WTC11 (cell line): ENCODE results near the gene ANKRD13A. TPM values are rescaled to one million over a fixed set of nuclear protein-coding genes. Genes with fewer than 3 reads are reported as not detected.

Experiments used
- ATAC-seq: fragments of 200-7000 bp; cut with Tn5 transposase; 2 replicates; pipeline ENCODE4 v1.10.0; 2021; ENCODE audit warnings: mild to moderate bottlenecking, moderate library complexity
- CTCF ChIA-PET: fragments of 300-600 bp; sonication (Branson Sonifier 250); formaldehyde crosslinking; loops from one replicate; lab custom pipeline; 2021; ENCODE audit warnings: antibody characterized with exemption; lab: Charles Lee
- POLR2A ChIA-PET: fragments of 350-600 bp; sonication (Branson Sonifier 250); formaldehyde crosslinking; loops from one replicate; lab custom pipeline; 2021; ENCODE audit warnings: antibody characterized with exemption; lab: Charles Lee
- DNase-seq: peaks from one replicate; pipeline ENCODE4 v3.0.0; 2021; ENCODE audit warnings: low spot score
- H3K27ac Mint-ChIP-seq: 2 replicates; pipeline ENCODE4 v1.8.0; 2021; ENCODE audit warnings: mixed read lengths
- H3K27me3 Mint-ChIP-seq: 2 replicates; pipeline ENCODE4 v1.8.0; 2021; ENCODE audit warnings: low read depth, mild to moderate bottlenecking, moderate library complexity, mixed read lengths
- H3K36me3 Mint-ChIP-seq: 2 replicates; pipeline ENCODE4 v1.8.0; 2021; ENCODE audit warnings: mixed read lengths
- H3K4me1 Mint-ChIP-seq: 2 replicates; pipeline ENCODE4 v1.8.0; 2022; ENCODE audit warnings: mixed read lengths
- H3K4me3 Mint-ChIP-seq: 2 replicates; pipeline ENCODE4 v1.8.0; 2021; ENCODE audit warnings: mild to moderate bottlenecking, moderate library complexity, mixed read lengths
- H3K9me3 Mint-ChIP-seq: 2 replicates; pipeline ENCODE4 v1.8.0; 2021; ENCODE audit warnings: mixed read lengths
- ATF1 ChIP-seq: sonication (generic); formaldehyde crosslinking; IDR thresholded peaks from 2 replicates; pipeline ENCODE4 v1.8.1; 2023; ENCODE audit warnings: mild to moderate bottlenecking, moderate library complexity, missing genetic modification reagents
- CBFB ChIP-seq: sonication (generic); formaldehyde crosslinking; IDR thresholded peaks from 2 replicates; pipeline ENCODE4 v1.8.1; 2022; ENCODE audit warnings: mild to moderate bottlenecking, low read depth, missing genetic modification reagents
- FOXK1 ChIP-seq: sonication (generic); formaldehyde crosslinking; IDR thresholded peaks from 2 replicates; pipeline ENCODE4 v1.8.0; 2022; ENCODE audit warnings: mild to moderate bottlenecking, moderate library complexity, missing genetic modification reagents
- GTF2I ChIP-seq: fragments of 250-450 bp; sonication (Bioruptor Pico); conservative IDR thresholded peaks from 2 replicates; pipeline ENCODE4 v1.4.0; 2021; ENCODE audit warnings: mild to moderate bottlenecking
- HMGA2 ChIP-seq: fragments of 250-450 bp; sonication (Bioruptor Pico); IDR thresholded peaks from 2 replicates; pipeline ENCODE4 v1.4.0; 2021; ENCODE audit warnings: mild to moderate bottlenecking, moderate library complexity
- NFATC4 ChIP-seq: fragments of 250-450 bp; sonication (Bioruptor Pico); IDR thresholded peaks from 2 replicates; pipeline ENCODE4 v1.9.0; 2021; ENCODE audit warnings: mild to moderate bottlenecking
- NR3C1 ChIP-seq: sonication (generic); formaldehyde crosslinking; conservative IDR thresholded peaks from 2 replicates; pipeline ENCODE4 v1.8.1; 2023; ENCODE audit warnings: low read depth, mild to moderate bottlenecking, missing genetic modification reagents
- OVOL2 ChIP-seq: fragments of 250-450 bp; sonication (Bioruptor Pico); IDR thresholded peaks from 2 replicates; pipeline ENCODE4 v1.9.0; 2021; ENCODE audit warnings: mild to moderate bottlenecking, borderline replicate concordance
- TCF7 ChIP-seq: sonication (generic); formaldehyde crosslinking; IDR thresholded peaks from 2 replicates; pipeline ENCODE4 v1.8.0; 2022; ENCODE audit warnings: mild to moderate bottlenecking, low read depth, missing genetic modification reagents, moderate library complexity
- ZBTB21 ChIP-seq: sonication (generic); formaldehyde crosslinking; IDR thresholded peaks from 2 replicates; pipeline ENCODE4 v1.8.1; 2023; ENCODE audit warnings: mild to moderate bottlenecking, missing genetic modification reagents, borderline replicate concordance
- ZNF232 ChIP-seq: sonication (generic); formaldehyde crosslinking; IDR thresholded peaks from 2 replicates; pipeline ENCODE4 v1.8.0; 2022; ENCODE audit warnings: mild to moderate bottlenecking, missing genetic modification reagents
- ZNF263 ChIP-seq: sonication (generic); formaldehyde crosslinking; IDR thresholded peaks from 2 replicates; pipeline ENCODE4 v1.8.1; 2022; ENCODE audit warnings: low read depth, mild to moderate bottlenecking, moderate library complexity, missing genetic modification reagents
- ZNF317 ChIP-seq: sonication (generic); formaldehyde crosslinking; IDR thresholded peaks from 2 replicates; pipeline ENCODE4 v1.8.1; 2023; ENCODE audit warnings: low read depth, mild to moderate bottlenecking, moderate library complexity, missing genetic modification reagents, borderline replicate concordance
- total RNA-seq: library from RNA; stranded (reverse); gene quantifications from 3 replicates; pipeline ENCODE4 v1.2.3, GENCODE V29; 2021
- TF ChIP-seq, protein P1 (sequence below): sonication (generic); formaldehyde crosslinking; IDR thresholded peaks from 2 replicates; pipeline ENCODE4 v1.8.1; 2023; ENCODE audit warnings: mild to moderate bottlenecking, missing genetic modification reagents
- TF ChIP-seq, protein P2 (sequence below): sonication (generic); formaldehyde crosslinking; IDR thresholded peaks from 2 replicates; pipeline ENCODE4 v1.8.0; 2023; ENCODE audit warnings: missing genetic modification reagents
- TF ChIP-seq, protein P3 (sequence below): fragments of 250-450 bp; sonication (Bioruptor Pico); IDR thresholded peaks from 2 replicates; pipeline ENCODE4 v1.9.0; 2021; ENCODE audit warnings: mild to moderate bottlenecking
- TF ChIP-seq, protein P4 (sequence below): fragments of 250-450 bp; sonication (Bioruptor Pico); IDR thresholded peaks from 2 replicates; pipeline ENCODE4 v1.9.0; 2021; ENCODE audit warnings: mild to moderate bottlenecking, borderline replicate concordance
- TF ChIP-seq, protein P5 (sequence below): sonication (generic); formaldehyde crosslinking; IDR thresholded peaks from 2 replicates; pipeline ENCODE4 v1.8.0; 2023; ENCODE audit warnings: missing genetic modification reagents, mild to moderate bottlenecking, borderline replicate concordance

The ANKRD13A gene
- total RNA-seq, 1 experiment from 2014 or later: 22.4 TPM

DNA sequence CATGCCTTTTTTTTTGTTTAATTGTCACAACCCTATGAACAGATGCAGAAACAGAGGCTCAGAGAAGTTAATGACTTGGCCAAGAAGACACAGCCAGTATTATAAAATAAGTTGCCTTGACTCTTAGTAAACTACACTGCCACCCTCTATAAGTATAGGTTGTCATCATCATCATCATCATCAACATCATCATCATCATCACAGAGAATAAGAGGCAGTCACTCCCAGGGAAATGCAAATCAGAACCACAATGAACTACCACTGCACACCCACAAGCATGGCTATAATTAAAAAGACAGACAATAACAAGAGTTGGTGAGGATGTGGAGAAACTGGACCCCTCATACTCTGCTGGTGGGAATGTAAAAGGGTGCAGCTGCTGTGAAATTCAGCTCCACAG lies 72.3 kb downstream of the ANKRD13A start:
- no peak overlapping the region for H3K27ac Mint-ChIP-seq
- peaks cover 5% of the 10 kb centered on the region for H3K27me3 Mint-ChIP-seq
- ChIA-PET CTCF (no interaction called here), POLR2A (no interaction called here)
- H3K4me1 Mint-ChIP-seq: peaks cover 3% of the 10 kb centered on the region; the same call in 1 of the 2 replicates
- peaks cover 18% of the 10 kb centered on the region; the same call in 1 of the 2 replicates for H3K9me3 Mint-ChIP-seq
- H3K36me3 Mint-ChIP-seq: no peaks in the 10 kb centered on the region
- DNase-seq (no peak), ATAC-seq (no peak)
- H3K4me3 Mint-ChIP-seq: no peak overlapping the region
- TF ChIP-seq FOXK1 (CRISPR knock-in tag): no peak
- no peak for TF ChIP-seq OVOL2 (CRISPR knock-in tag)
- TF ChIP-seq, protein P1, sequence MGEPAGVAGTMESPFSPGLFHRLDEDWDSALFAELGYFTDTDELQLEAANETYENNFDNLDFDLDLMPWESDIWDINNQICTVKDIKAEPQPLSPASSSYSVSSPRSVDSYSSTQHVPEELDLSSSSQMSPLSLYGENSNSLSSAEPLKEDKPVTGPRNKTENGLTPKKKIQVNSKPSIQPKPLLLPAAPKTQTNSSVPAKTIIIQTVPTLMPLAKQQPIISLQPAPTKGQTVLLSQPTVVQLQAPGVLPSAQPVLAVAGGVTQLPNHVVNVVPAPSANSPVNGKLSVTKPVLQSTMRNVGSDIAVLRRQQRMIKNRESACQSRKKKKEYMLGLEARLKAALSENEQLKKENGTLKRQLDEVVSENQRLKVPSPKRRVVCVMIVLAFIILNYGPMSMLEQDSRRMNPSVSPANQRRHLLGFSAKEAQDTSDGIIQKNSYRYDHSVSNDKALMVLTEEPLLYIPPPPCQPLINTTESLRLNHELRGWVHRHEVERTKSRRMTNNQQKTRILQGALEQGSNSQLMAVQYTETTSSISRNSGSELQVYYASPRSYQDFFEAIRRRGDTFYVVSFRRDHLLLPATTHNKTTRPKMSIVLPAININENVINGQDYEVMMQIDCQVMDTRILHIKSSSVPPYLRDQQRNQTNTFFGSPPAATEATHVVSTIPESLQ (CRISPR knock-in tag): no peak
- no peak for TF ChIP-seq ZNF317 (CRISPR knock-in tag)
- TF ChIP-seq ZNF263: no peak
- no peak for TF ChIP-seq NR3C1 (CRISPR knock-in tag)
- TF ChIP-seq HMGA2: no peak
- no peak for TF ChIP-seq GTF2I (CRISPR knock-in tag)
- no peak for TF ChIP-seq ZNF232 (CRISPR knock-in tag)
- TF ChIP-seq ATF1 (CRISPR knock-in tag): no peak

DNA sequence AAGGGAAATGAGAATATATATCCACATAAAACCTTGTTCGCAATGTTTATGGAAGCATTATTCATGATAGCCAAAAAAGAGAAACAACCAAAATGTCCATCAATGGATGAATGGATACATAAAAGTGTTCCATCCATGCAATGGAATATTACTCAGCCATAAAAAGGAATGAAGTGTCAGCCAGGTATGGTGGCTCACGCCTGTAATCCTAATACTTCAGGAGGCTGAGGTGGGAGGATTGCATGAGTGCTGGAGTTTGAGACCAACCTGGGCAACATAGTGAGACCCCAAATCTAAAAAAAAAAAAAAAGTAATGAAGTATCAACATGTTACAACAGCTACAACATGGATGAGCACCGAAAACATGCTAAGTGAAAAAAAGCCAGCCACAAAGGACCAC lies 72.7 kb downstream of the ANKRD13A start:
- ATAC-seq (no peak), DNase-seq (no peak)
- POLR2A ChIA-PET: no interaction called here
- Mint-ChIP-seq H3K27me3 (peaks cover 5% of the 10 kb centered on the region), H3K4me3 (no peak overlapping the region), H3K9me3 (peaks cover 18% of the 10 kb centered on the region; the same call in 1 of the 2 replicates), H3K27ac (no peak overlapping the region), H3K36me3 (no peaks in the 10 kb centered on the region), H3K4me1 (peaks cover 3% of the 10 kb centered on the region; the same call in 1 of the 2 replicates)
- CTCF ChIA-PET: no interaction called here
- TF ChIP-seq ZNF232 (CRISPR knock-in tag) (no peak), NFATC4 (CRISPR knock-in tag) (no peak), ZBTB21 (CRISPR knock-in tag) (no peak), TCF7 (no peak), CBFB (CRISPR knock-in tag) (no peak), FOXK1 (CRISPR knock-in tag) (no peak)
- TF ChIP-seq, protein P2, sequence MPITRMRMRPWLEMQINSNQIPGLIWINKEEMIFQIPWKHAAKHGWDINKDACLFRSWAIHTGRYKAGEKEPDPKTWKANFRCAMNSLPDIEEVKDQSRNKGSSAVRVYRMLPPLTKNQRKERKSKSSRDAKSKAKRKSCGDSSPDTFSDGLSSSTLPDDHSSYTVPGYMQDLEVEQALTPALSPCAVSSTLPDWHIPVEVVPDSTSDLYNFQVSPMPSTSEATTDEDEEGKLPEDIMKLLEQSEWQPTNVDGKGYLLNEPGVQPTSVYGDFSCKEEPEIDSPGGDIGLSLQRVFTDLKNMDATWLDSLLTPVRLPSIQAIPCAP (CRISPR knock-in tag): no peak
- TF ChIP-seq, protein P3, sequence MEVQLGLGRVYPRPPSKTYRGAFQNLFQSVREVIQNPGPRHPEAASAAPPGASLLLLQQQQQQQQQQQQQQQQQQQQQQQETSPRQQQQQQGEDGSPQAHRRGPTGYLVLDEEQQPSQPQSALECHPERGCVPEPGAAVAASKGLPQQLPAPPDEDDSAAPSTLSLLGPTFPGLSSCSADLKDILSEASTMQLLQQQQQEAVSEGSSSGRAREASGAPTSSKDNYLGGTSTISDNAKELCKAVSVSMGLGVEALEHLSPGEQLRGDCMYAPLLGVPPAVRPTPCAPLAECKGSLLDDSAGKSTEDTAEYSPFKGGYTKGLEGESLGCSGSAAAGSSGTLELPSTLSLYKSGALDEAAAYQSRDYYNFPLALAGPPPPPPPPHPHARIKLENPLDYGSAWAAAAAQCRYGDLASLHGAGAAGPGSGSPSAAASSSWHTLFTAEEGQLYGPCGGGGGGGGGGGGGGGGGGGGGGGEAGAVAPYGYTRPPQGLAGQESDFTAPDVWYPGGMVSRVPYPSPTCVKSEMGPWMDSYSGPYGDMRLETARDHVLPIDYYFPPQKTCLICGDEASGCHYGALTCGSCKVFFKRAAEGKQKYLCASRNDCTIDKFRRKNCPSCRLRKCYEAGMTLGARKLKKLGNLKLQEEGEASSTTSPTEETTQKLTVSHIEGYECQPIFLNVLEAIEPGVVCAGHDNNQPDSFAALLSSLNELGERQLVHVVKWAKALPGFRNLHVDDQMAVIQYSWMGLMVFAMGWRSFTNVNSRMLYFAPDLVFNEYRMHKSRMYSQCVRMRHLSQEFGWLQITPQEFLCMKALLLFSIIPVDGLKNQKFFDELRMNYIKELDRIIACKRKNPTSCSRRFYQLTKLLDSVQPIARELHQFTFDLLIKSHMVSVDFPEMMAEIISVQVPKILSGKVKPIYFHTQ (CRISPR knock-in tag): no peak
- TF ChIP-seq, protein P4, sequence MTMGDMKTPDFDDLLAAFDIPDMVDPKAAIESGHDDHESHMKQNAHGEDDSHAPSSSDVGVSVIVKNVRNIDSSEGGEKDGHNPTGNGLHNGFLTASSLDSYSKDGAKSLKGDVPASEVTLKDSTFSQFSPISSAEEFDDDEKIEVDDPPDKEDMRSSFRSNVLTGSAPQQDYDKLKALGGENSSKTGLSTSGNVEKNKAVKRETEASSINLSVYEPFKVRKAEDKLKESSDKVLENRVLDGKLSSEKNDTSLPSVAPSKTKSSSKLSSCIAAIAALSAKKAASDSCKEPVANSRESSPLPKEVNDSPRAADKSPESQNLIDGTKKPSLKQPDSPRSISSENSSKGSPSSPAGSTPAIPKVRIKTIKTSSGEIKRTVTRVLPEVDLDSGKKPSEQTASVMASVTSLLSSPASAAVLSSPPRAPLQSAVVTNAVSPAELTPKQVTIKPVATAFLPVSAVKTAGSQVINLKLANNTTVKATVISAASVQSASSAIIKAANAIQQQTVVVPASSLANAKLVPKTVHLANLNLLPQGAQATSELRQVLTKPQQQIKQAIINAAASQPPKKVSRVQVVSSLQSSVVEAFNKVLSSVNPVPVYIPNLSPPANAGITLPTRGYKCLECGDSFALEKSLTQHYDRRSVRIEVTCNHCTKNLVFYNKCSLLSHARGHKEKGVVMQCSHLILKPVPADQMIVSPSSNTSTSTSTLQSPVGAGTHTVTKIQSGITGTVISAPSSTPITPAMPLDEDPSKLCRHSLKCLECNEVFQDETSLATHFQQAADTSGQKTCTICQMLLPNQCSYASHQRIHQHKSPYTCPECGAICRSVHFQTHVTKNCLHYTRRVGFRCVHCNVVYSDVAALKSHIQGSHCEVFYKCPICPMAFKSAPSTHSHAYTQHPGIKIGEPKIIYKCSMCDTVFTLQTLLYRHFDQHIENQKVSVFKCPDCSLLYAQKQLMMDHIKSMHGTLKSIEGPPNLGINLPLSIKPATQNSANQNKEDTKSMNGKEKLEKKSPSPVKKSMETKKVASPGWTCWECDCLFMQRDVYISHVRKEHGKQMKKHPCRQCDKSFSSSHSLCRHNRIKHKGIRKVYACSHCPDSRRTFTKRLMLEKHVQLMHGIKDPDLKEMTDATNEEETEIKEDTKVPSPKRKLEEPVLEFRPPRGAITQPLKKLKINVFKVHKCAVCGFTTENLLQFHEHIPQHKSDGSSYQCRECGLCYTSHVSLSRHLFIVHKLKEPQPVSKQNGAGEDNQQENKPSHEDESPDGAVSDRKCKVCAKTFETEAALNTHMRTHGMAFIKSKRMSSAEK (CRISPR knock-in tag): no peak
- TF ChIP-seq, protein P5, sequence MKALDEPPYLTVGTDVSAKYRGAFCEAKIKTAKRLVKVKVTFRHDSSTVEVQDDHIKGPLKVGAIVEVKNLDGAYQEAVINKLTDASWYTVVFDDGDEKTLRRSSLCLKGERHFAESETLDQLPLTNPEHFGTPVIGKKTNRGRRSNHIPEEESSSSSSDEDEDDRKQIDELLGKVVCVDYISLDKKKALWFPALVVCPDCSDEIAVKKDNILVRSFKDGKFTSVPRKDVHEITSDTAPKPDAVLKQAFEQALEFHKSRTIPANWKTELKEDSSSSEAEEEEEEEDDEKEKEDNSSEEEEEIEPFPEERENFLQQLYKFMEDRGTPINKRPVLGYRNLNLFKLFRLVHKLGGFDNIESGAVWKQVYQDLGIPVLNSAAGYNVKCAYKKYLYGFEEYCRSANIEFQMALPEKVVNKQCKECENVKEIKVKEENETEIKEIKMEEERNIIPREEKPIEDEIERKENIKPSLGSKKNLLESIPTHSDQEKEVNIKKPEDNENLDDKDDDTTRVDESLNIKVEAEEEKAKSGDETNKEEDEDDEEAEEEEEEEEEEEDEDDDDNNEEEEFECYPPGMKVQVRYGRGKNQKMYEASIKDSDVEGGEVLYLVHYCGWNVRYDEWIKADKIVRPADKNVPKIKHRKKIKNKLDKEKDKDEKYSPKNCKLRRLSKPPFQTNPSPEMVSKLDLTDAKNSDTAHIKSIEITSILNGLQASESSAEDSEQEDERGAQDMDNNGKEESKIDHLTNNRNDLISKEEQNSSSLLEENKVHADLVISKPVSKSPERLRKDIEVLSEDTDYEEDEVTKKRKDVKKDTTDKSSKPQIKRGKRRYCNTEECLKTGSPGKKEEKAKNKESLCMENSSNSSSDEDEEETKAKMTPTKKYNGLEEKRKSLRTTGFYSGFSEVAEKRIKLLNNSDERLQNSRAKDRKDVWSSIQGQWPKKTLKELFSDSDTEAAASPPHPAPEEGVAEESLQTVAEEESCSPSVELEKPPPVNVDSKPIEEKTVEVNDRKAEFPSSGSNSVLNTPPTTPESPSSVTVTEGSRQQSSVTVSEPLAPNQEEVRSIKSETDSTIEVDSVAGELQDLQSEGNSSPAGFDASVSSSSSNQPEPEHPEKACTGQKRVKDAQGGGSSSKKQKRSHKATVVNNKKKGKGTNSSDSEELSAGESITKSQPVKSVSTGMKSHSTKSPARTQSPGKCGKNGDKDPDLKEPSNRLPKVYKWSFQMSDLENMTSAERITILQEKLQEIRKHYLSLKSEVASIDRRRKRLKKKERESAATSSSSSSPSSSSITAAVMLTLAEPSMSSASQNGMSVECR (CRISPR knock-in tag): no peak
